ENCODE results near the gene TTC32. TPM values are rescaled to one million over a fixed set of nuclear protein-coding genes. Genes with fewer than 3 reads are reported as not detected.

Gene TTC32
- total and polyA plus RNA-seq, 7 donors = 3.7 to 22.1 (median 6.8) TPM

GRCh38 chr2:19851116-19851695 is 50.6 kb downstream of the TTC32 start:
- ATAC-seq = no peak
- 75 to 81% (median 77%) methylated on average over 7 of the region's 7 CpGs for WGBS, 3 donors
- TF ChIP-seq, protein P1, sequence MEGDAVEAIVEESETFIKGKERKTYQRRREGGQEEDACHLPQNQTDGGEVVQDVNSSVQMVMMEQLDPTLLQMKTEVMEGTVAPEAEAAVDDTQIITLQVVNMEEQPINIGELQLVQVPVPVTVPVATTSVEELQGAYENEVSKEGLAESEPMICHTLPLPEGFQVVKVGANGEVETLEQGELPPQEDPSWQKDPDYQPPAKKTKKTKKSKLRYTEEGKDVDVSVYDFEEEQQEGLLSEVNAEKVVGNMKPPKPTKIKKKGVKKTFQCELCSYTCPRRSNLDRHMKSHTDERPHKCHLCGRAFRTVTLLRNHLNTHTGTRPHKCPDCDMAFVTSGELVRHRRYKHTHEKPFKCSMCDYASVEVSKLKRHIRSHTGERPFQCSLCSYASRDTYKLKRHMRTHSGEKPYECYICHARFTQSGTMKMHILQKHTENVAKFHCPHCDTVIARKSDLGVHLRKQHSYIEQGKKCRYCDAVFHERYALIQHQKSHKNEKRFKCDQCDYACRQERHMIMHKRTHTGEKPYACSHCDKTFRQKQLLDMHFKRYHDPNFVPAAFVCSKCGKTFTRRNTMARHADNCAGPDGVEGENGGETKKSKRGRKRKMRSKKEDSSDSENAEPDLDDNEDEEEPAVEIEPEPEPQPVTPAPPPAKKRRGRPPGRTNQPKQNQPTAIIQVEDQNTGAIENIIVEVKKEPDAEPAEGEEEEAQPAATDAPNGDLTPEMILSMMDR (IDR thresholded peaks at IDR 0.05) = no peak
- intact Hi-C loops (cut with DNase I) = loop anchor here in 1 of 2 donors (5.0 kb wide), 1 partner anchor 44 kb away; no protein-coding TSS in a partner anchor
- Histone ChIP-seq H3K27me3 (ENCODE audit: insufficient read depth in 3 of 3, low read length in 2 of 3) (no peaks in the 10 kb centered on the region), H3K36me3 (ENCODE audit: insufficient read depth in 1 of 2, low read depth in 1 of 2) (no peaks in the 10 kb centered on the region), H3K27ac (no peak overlapping the region), H3K4me3 (no peak overlapping the region), H3K9me3 (no peaks in the 10 kb centered on the region), H3K4me1 (peaks cover 7% of the 10 kb centered on the region)
- no peak for DNase-seq

GRCh38 chr2:19850056-19851050 is 51.4 kb downstream of the TTC32 start:
- TF ChIP-seq, protein P1 (IDR thresholded peaks at IDR 0.05) = no peak
- H3K27me3 ChIP-seq (ENCODE audit: insufficient read depth in 3 of 3, low read length in 2 of 3) = no peaks in the 10 kb centered on the region
- H3K4me3 ChIP-seq = no peak overlapping the region
- H3K4me1 ChIP-seq = peaks cover 2% of the 10 kb centered on the region
- H3K27ac ChIP-seq = no peak overlapping the region
- no peaks in the 10 kb centered on the region for H3K9me3 ChIP-seq
- no peaks in the 10 kb centered on the region for H3K36me3 ChIP-seq (ENCODE audit: insufficient read depth in 1 of 2, low read depth in 1 of 2)
- ATAC-seq (no peak), DNase-seq (no peak)
- intact Hi-C loops (cut with DNase I) = loop anchor here in 1 of 2 donors (5.0 kb wide), 1 partner anchor 43 kb away; no protein-coding TSS in a partner anchor
- 86 to 89% (median 88%) methylated on average over 14 of the region's 14 CpGs for WGBS, 3 donors

DNA sequence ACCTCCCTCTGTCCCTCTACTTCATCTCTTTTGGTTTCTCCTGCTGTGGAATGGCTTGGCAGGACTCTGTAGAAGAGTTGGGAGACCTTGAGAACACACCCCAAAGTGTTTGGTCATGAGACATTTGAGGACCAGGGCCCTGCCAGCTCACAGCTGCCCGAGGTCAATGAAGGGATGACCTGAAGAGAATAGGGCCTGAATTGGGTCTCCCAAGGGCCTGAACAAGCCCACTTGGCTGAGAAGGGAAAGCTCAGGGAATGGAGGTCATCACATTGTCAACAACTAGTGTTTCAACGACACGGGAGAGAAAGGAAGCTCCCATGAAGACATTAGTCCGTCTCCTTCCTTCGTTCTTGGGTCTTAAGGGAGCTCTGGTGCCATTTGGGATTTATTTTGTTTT is 52.8 kb downstream of the TTC32 start:
- DNase-seq (no peak), ATAC-seq (no peak)
- Histone ChIP-seq H3K4me1 (no peaks in the 10 kb centered on the region), H3K27me3 (ENCODE audit: insufficient read depth in 3 of 3, low read length in 2 of 3) (peaks cover 0 to under 1% (median 0%) of the 10 kb centered on the region in 3 donors), H3K4me3 (no peak overlapping the region), H3K9me3 (no peaks in the 10 kb centered on the region), H3K36me3 (ENCODE audit: insufficient read depth in 1 of 2, low read depth in 1 of 2) (no peaks in the 10 kb centered on the region), H3K27ac (no peak overlapping the region)
- TF ChIP-seq, protein P1 (IDR thresholded peaks at IDR 0.05) = no peak
- intact Hi-C loops (cut with DNase I) = no loop called here
- whole genome bisulfite sequencing, 3 donors = 85 to 94% (median 88%) methylated on average over 5 of the region's 5 CpGs

- 92 to 94% (median 93%) methylated on average over 11 of the region's 11 CpGs for WGBS, 3 donors
- DNase-seq = no peak
- Histone ChIP-seq H3K9me3 (no peaks in the 10 kb centered on the region), H3K4me1 (no peaks in the 10 kb centered on the region), H3K4me3 (no peak overlapping the region), H3K27me3 (ENCODE audit: insufficient read depth in 3 of 3, low read length in 2 of 3) (peaks cover 0 to 3% (median 0%) of the 10 kb centered on the region in 3 donors), H3K36me3 (ENCODE audit: insufficient read depth in 1 of 2, low read depth in 1 of 2) (no peaks in the 10 kb centered on the region), H3K27ac (no peak overlapping the region)
- intact Hi-C loops (cut with DNase I) = no loop called here
- ATAC-seq = no peak
- TF ChIP-seq, protein P1 (IDR thresholded peaks at IDR 0.05) = no peak
Observed at GRCh38 chr2:19848029-19848750, 53.6 kb downstream of the TTC32 start.

All from psoas muscle (tissue), 8 donors.